Activated naive CD8-positive, alpha-beta T cell treated with anti-CD3 and anti-CD28 coated beads, Interleukin-2, amount 50 U/mL, for 24 hours (primary cell): ENCODE data around the gene CSTB.

ENCODE experiments used
- ATAC-seq: fragments of 150-1000 bp; cut with Tn5 transposase; one replicate; pipeline ENCODE4 v1.10.0; 2021
- DNase-seq: peaks from one replicate; pipeline ENCODE4 v3.0.0; 2021
- H3K27ac Mint-ChIP-seq: one replicate; pipeline ENCODE4 v1.8.0; 2021; ENCODE audit warnings: mild to moderate bottlenecking, mixed read lengths
- H3K27me3 Mint-ChIP-seq: one replicate; pipeline ENCODE4 v1.8.0; 2021; ENCODE audit warnings: mixed read lengths
- H3K36me3 Mint-ChIP-seq: one replicate; pipeline ENCODE4 v1.8.0; 2021; ENCODE audit warnings: low read depth, mixed read lengths
- H3K4me1 Mint-ChIP-seq: one replicate; pipeline ENCODE4 v1.8.0; 2021; ENCODE audit warnings: mixed read lengths
- H3K4me3 Mint-ChIP-seq: one replicate; pipeline ENCODE4 v1.8.0; 2021; ENCODE audit warnings: mild to moderate bottlenecking, moderate library complexity, mixed read lengths
- H3K9me3 Mint-ChIP-seq: one replicate; pipeline ENCODE4 v1.8.0; 2021; ENCODE audit warnings: mixed read lengths

Gene CSTB

GRCh38 chr21:43789276-43790009 lies 13.3 kb upstream of the CSTB start, which contains the start of gene RRP1:
Gene RRP1 (plus strand): TSS chr21:43789577. CDS start chr21:43789630, 53 bp downstream.
- no peaks in the 10 kb centered on the region for H3K9me3 Mint-ChIP-seq
- DNase-seq (peak; percentile 96), ATAC-seq (peak; percentile 92)
- peaks cover 29% of the 10 kb centered on the region for H3K4me1 Mint-ChIP-seq
- peaks cover 36% of the 10 kb centered on the region for H3K36me3 Mint-ChIP-seq
- H3K27ac Mint-ChIP-seq, result peak within 1 kb of the TSS; percentile 95
- no peaks in the 10 kb centered on the region for H3K27me3 Mint-ChIP-seq
- H3K4me3 Mint-ChIP-seq, result peak within 1 kb of the TSS; percentile 97

DNA sequence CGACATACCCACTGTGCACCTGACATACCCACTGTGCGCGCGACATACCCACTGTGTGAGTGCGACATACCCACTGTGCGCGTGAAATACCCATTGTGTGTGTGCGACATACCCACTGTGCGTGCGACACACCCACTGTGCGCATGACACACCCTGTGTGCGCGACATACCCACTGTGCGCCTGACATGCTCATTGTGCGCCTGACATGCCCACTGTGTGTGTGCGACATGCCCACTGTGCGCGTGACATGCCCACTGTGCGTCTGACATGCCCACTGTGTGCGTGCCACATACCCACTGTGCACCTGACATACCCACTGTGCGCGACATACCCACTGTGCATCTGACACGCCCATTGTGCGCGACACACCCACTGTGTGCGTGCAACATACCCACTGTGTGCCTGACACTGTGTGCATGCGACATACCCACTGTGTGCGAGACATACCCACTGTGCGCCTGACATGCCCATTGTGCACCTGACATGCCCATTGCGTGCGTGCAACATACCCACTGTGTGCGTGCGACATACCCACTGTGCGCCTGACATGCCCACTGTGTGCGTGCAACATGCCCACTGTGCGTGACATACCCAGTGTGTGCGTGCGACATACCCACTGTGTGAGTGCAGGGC lies 10.8 kb upstream of the CSTB start:
- no peak overlapping the region for H3K27ac Mint-ChIP-seq
- H3K9me3 Mint-ChIP-seq, result no peaks in the 10 kb centered on the region
- no peak for DNase-seq
- H3K4me1 Mint-ChIP-seq, result peaks cover 41% of the 10 kb centered on the region
- peaks cover 17% of the 10 kb centered on the region for H3K36me3 Mint-ChIP-seq
- ATAC-seq, result no peak
- no peak overlapping the region for H3K4me3 Mint-ChIP-seq
- H3K27me3 Mint-ChIP-seq, result no peaks in the 10 kb centered on the region

- peaks cover 41% of the 10 kb centered on the region for H3K4me1 Mint-ChIP-seq
- H3K9me3 Mint-ChIP-seq, result no peaks in the 10 kb centered on the region
- no peak for ATAC-seq
- DNase-seq, result no peak
- peaks cover 13% of the 10 kb centered on the region for H3K36me3 Mint-ChIP-seq
- H3K27me3 Mint-ChIP-seq, result no peaks in the 10 kb centered on the region
- no peak overlapping the region for H3K4me3 Mint-ChIP-seq
- no peak overlapping the region for H3K27ac Mint-ChIP-seq
These were observed 10.2 kb upstream of the CSTB start for GRCh38 chr21:43786300-43786806.

DNA sequence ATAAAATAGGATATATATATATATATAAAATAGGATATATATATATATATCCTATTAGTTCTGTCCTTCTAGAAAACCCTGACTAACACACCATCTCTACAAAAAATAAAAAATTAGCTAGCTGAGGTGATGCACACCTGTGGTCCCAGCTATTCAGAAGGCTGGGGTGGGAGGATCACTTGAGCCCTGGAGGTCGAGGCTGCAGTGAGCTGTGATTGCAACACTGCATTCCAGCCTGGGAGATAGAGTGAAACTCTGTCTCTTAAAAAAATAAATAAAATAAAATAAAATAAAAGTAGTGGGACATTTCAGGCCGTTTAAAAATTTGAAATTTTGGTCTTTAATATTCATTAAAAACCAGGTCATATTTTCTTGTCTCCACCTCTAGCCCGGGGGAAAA lies 9.0 kb upstream of the CSTB start:
- no peak for DNase-seq
- Mint-ChIP-seq H3K9me3 (no peaks in the 10 kb centered on the region), H3K4me1 (peaks cover 30% of the 10 kb centered on the region), H3K27ac (no peak overlapping the region), H3K27me3 (no peaks in the 10 kb centered on the region), H3K4me3 (no peak overlapping the region), H3K36me3 (peaks cover 3% of the 10 kb centered on the region)
- no peak for ATAC-seq

GRCh38 chr21:43783098-43783700 lies 7.1 kb upstream of the CSTB start:
- no peaks in the 10 kb centered on the region for H3K27me3 Mint-ChIP-seq
- peaks cover 40% of the 10 kb centered on the region for H3K4me1 Mint-ChIP-seq
- H3K36me3 Mint-ChIP-seq, result no peaks in the 10 kb centered on the region
- H3K4me3 Mint-ChIP-seq, result no peak overlapping the region
- no peaks in the 10 kb centered on the region for H3K9me3 Mint-ChIP-seq
- DNase-seq (no peak), ATAC-seq (no peak)
- peak overlapping the region; percentile 89 for H3K27ac Mint-ChIP-seq

GRCh38 chr21:43782431-43783097 lies 6.5 kb upstream of the CSTB start:
- DNase-seq (no peak), ATAC-seq (peak; percentile 56)
- no peaks in the 10 kb centered on the region for H3K36me3 Mint-ChIP-seq
- no peaks in the 10 kb centered on the region for H3K9me3 Mint-ChIP-seq
- H3K4me3 Mint-ChIP-seq, result peak overlapping the region; percentile 38
- H3K27me3 Mint-ChIP-seq, result no peaks in the 10 kb centered on the region
- peak overlapping the region; percentile 89 for H3K27ac Mint-ChIP-seq
- peaks cover 42% of the 10 kb centered on the region for H3K4me1 Mint-ChIP-seq

DNA sequence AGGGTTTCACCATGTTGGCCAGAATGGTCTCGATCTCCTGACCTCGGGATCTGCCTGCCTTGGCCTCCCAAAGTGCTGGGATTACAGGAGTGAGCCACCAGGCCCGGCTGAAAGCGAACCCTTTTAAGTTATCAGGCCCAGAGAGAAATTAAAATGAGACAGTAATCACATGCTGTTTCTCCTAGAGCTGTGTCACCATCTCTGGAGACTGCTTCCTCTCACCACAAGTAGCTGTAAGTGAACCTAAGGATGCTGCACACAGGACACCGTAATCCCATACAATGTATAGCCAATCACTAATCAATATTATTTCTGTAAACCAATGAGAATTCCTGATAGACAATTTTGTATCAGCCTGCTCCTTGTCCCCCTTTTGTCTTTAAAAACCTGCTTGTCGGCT lies 5.7 kb upstream of the CSTB start:
- H3K27ac Mint-ChIP-seq, result peak overlapping the region; percentile 89
- H3K4me1 Mint-ChIP-seq, result peaks cover 45% of the 10 kb centered on the region
- H3K36me3 Mint-ChIP-seq, result no peaks in the 10 kb centered on the region
- no peak overlapping the region for H3K4me3 Mint-ChIP-seq
- no peaks in the 10 kb centered on the region for H3K9me3 Mint-ChIP-seq
- DNase-seq (no peak), ATAC-seq (no peak)
- H3K27me3 Mint-ChIP-seq, result no peaks in the 10 kb centered on the region

DNA sequence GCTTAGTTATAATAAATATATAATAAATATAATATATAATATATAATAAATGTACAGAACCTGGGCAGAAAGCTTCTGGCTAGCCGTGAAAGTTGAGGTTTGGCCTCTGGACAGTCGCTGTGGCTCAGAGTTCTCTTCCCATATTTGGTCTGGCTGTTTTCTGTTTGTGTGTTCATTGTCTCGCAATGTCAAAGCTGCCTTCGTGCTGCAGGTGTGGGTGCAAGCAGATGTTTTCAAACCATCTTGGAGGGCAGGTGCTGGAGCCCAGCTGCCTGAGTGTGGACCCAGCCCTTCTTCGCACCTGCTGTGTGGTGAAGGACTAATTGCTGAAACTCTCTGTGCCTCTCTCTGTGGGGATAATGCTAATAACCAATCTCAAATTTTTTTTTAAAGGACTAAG lies 3.6 kb upstream of the CSTB start:
- Mint-ChIP-seq H3K9me3 (no peaks in the 10 kb centered on the region), H3K27me3 (no peaks in the 10 kb centered on the region), H3K27ac (no peak overlapping the region), H3K4me3 (no peak overlapping the region), H3K4me1 (peaks cover 55% of the 10 kb centered on the region), H3K36me3 (no peaks in the 10 kb centered on the region)
- ATAC-seq, result no peak
- no peak for DNase-seq

DNA sequence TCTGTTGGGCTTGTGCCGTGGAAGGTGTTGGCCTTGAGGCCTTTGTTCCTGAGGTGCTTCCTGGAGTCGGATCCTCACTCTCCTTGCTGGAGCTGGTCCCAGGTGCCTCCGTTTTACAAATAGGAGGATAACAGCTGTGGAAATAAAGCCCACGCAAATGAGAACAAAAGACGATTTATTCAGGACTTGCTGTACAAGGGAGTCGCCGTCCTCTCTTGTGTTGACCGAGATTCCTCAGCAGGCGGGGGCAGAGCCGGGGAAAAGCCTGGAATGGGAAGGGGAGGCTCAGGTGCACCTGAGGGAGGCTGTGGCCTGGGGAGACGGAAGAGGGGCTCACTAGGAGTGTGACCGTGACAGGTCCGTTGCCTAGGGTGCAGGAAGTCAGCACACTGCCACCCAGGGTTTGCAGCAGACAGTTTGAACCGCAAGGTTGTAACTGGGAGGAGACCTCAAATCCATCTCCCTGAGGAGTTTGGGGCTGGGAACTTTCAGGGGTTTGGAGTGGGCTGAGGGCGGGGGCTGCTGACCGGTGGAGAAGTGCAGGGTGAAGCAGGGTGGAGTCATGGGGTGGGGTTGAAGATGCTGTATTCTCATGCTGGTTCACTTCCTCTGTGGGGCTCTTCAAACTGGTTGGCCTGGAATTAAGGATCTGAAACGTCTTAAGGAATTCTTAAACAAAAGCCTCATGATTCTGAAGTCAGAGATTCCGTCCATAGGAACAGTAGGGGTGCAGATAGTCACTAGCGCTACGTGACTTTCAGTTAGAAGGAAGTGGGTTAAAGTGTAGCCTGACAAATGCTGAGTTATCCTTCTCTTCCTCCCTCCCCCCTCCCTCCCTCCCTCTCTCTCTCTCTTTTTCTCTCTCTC lies 2.6 kb upstream of the CSTB start:
- Mint-ChIP-seq H3K4me1 (peaks cover 54% of the 10 kb centered on the region), H3K4me3 (peak overlapping the region; percentile 50), H3K9me3 (no peaks in the 10 kb centered on the region), H3K27ac (peak overlapping the region; percentile 70), H3K27me3 (no peaks in the 10 kb centered on the region), H3K36me3 (peaks cover 5% of the 10 kb centered on the region)
- no peak for ATAC-seq
- no peak for DNase-seq

DNA sequence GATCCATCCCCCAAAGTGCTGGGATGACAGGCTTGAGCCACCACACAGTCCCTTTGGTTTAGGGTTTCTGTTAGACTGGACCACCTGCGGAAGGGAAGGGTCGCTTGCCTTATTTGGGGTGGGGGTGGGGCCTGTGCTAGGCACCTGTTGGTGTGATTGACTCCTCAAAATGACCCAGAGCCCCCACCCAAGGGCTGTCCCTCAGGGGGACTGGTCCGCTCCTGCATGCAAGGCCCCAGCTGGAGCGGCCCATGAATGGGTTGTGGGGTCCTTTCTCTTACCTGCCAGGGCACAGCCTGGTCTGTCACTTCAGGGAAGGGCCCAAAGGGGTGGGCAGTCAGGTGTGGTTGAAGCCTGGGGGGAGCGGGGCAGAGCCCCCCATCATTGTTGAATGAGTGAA lies 1.8 kb upstream of the CSTB start:
- DNase-seq (no peak), ATAC-seq (no peak)
- H3K4me1 Mint-ChIP-seq, result peaks cover 48% of the 10 kb centered on the region
- H3K4me3 Mint-ChIP-seq, result peak overlapping the region; percentile 26
- H3K27me3 Mint-ChIP-seq, result no peaks in the 10 kb centered on the region
- no peak overlapping the region for H3K27ac Mint-ChIP-seq
- no peaks in the 10 kb centered on the region for H3K9me3 Mint-ChIP-seq
- peaks cover 8% of the 10 kb centered on the region for H3K36me3 Mint-ChIP-seq

- Mint-ChIP-seq H3K9me3 (no peaks in the 10 kb centered on the region), H3K4me3 (peak overlapping the region; percentile 87), H3K36me3 (peaks cover 15% of the 10 kb centered on the region), H3K4me1 (peaks cover 41% of the 10 kb centered on the region), H3K27ac (no peak overlapping the region), H3K27me3 (no peaks in the 10 kb centered on the region)
- DNase-seq (no peak), ATAC-seq (no peak)
These were observed 918 bp downstream of the CSTB start for GRCh38 chr21:43775190-43775589.

DNA sequence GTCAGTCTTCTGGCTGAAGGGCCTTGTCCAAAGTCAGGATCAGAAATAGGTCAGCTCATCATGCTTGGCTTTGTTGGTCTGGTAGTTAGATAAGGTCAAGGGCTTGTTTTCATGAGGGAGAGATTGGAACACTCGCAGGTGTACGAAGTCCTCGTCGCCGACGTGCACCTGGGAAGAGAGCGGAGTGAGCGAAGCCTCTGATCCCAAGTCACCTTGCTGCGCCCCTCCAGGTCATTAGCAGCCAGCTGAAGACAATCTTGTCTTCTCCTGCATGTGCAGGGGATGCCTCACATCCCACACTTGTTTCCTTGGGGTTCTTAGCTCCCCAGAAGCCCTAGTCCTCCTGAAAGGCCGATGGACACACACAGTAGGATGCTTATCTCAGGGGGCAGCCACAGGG lies 1.9 kb downstream of the CSTB start:
- ATAC-seq (no peak), DNase-seq (no peak)
- Mint-ChIP-seq H3K36me3 (peaks cover 15% of the 10 kb centered on the region), H3K27me3 (no peaks in the 10 kb centered on the region), H3K9me3 (no peaks in the 10 kb centered on the region), H3K4me3 (no peak overlapping the region), H3K4me1 (peaks cover 36% of the 10 kb centered on the region), H3K27ac (no peak overlapping the region)

GRCh38 chr21:43772425-43772821 lies 3.7 kb downstream of the CSTB start:
- H3K27ac Mint-ChIP-seq, result no peak overlapping the region
- peaks cover 15% of the 10 kb centered on the region for H3K36me3 Mint-ChIP-seq
- H3K4me1 Mint-ChIP-seq, result peaks cover 22% of the 10 kb centered on the region
- no peak for ATAC-seq
- no peaks in the 10 kb centered on the region for H3K9me3 Mint-ChIP-seq
- no peak for DNase-seq
- no peaks in the 10 kb centered on the region for H3K27me3 Mint-ChIP-seq
- no peak overlapping the region for H3K4me3 Mint-ChIP-seq
